ENCODE data around the gene RARB. TPM values are rescaled to one million over a fixed set of nuclear protein-coding genes. Genes with fewer than 3 reads are reported as not detected.
A peak's percentile ranks its signal among the peaks of the same experiment; 100 is the strongest.

RARB gene
- total RNA-seq, 3 donors from 2014 or later, result 0.80 to 20.1 (median 8.2) TPM

- Histone ChIP-seq H3K27me3 (no peaks in the 10 kb centered on the region), H3K9me3 (no peaks in the 10 kb centered on the region), H3K4me1 (peaks cover 0 to 9% of the 10 kb centered on the region in 2 donors), H3K4me3 (peak overlapping the region in 1 of 3 donors; percentile 1), H3K36me3 (no peaks in the 10 kb centered on the region), H3K27ac (peak overlapping the region in 1 of 2 donors; percentile 73)
- TF ChIP-seq CTCF (IDR thresholded peaks at IDR 0.05) (no peak), POLR2A (IDR thresholded peaks at IDR 0.05) (no peak), POLR2AphosphoS5 (IDR thresholded peaks at IDR 0.05) (no peak)
- DNase-seq (ENCODE audit: low spot score in 2 of 2), result no peak
- intact Hi-C loops (cut with DNase I; ENCODE audit: low total_unique reads), result no loop called here
These were observed 43.2 kb downstream of the RARB start for GRCh38 chr3:25471081-25471768.

GRCh38 chr3:25472153-25472552 is 44.1 kb downstream of the RARB start:
- no peak overlapping the region for H3K4me3 ChIP-seq
- TF ChIP-seq CTCF (IDR thresholded peaks at IDR 0.05) (no peak), POLR2AphosphoS5 (IDR thresholded peaks at IDR 0.05) (no peak), POLR2A (IDR thresholded peaks at IDR 0.05) (no peak)
- H3K36me3 ChIP-seq, result no peaks in the 10 kb centered on the region
- no peaks in the 10 kb centered on the region for H3K27me3 ChIP-seq
- H3K27ac ChIP-seq, result peak overlapping the region in 1 of 2 donors; percentile 73
- no peak for DNase-seq (ENCODE audit: low spot score in 2 of 2)
- H3K9me3 ChIP-seq, result no peaks in the 10 kb centered on the region
- intact Hi-C loops (cut with DNase I; ENCODE audit: low total_unique reads), result no loop called here
- peaks cover 0 to 9% of the 10 kb centered on the region in 2 donors for H3K4me1 ChIP-seq

- Histone ChIP-seq H3K27ac (peak overlapping the region in 1 of 2 donors; percentile 73), H3K27me3 (no peaks in the 10 kb centered on the region), H3K4me3 (no peak overlapping the region), H3K36me3 (no peaks in the 10 kb centered on the region), H3K9me3 (no peaks in the 10 kb centered on the region), H3K4me1 (peaks cover 0 to 9% of the 10 kb centered on the region in 2 donors)
- DNase-seq (ENCODE audit: low spot score in 2 of 2), result no peak
- TF ChIP-seq POLR2AphosphoS5 (IDR thresholded peaks at IDR 0.05) (no peak), CTCF (IDR thresholded peaks at IDR 0.05) (no peak), POLR2A (IDR thresholded peaks at IDR 0.05) (no peak)
- intact Hi-C loops (cut with DNase I; ENCODE audit: low total_unique reads), result no loop called here
These were observed 44.7 kb downstream of the RARB start for GRCh38 chr3:25472731-25473130.

GRCh38 chr3:25473246-25473645 is 45.2 kb downstream of the RARB start:
- H3K4me1 ChIP-seq, result peaks cover 0 to 9% of the 10 kb centered on the region in 2 donors
- TF ChIP-seq POLR2A (IDR thresholded peaks at IDR 0.05) (no peak), POLR2AphosphoS5 (IDR thresholded peaks at IDR 0.05) (peak in 1 of 3 donors; percentile 26)

GRCh38 chr3:25474052-25474451 is 46.0 kb downstream of the RARB start:
- DNase-seq (ENCODE audit: low spot score in 2 of 2), result no peak
- intact Hi-C loops (cut with DNase I; ENCODE audit: low total_unique reads), result no loop called here
- H3K27ac ChIP-seq, result no peak overlapping the region
- H3K4me1 ChIP-seq, result peaks cover 0 to 7% of the 10 kb centered on the region in 2 donors
- no peak overlapping the region for H3K4me3 ChIP-seq
- no peaks in the 10 kb centered on the region for H3K27me3 ChIP-seq
- no peaks in the 10 kb centered on the region for H3K9me3 ChIP-seq
- H3K36me3 ChIP-seq, result no peaks in the 10 kb centered on the region
- TF ChIP-seq POLR2A (IDR thresholded peaks at IDR 0.05) (no peak), CTCF (IDR thresholded peaks at IDR 0.05) (no peak), POLR2AphosphoS5 (IDR thresholded peaks at IDR 0.05) (no peak)

More at GRCh38 chr3:25473246-25473645, 45.2 kb downstream of the RARB start:
- DNase-seq (ENCODE audit: low spot score in 2 of 2), result peak in 1 of 2 donors; percentile 82
- H3K27me3 ChIP-seq, result no peaks in the 10 kb centered on the region
- no peaks in the 10 kb centered on the region for H3K36me3 ChIP-seq
- H3K27ac ChIP-seq, result peak overlapping the region in 1 of 2 donors; percentile 73
- no peaks in the 10 kb centered on the region for H3K9me3 ChIP-seq
- H3K4me3 ChIP-seq, result peak overlapping the region in 1 of 3 donors; percentile 11
- intact Hi-C loops (cut with DNase I; ENCODE audit: low total_unique reads), result no loop called here

Data from breast epithelium (tissue), 4 donors.